Activated T-cell treated with anti-CD3 and anti-CD28 coated beads, Interleukin-2, amount 50 U/mL, for 4 hours (primary cell): ENCODE results near the gene SMIM44. TPM values are rescaled to one million over a fixed set of nuclear protein-coding genes. Genes with fewer than 3 reads are reported as not detected.

Experiments used
- ATAC-seq, 2 donors: fragments of 200-7000 bp; cut with Tn5 transposase; one replicate each; pipeline ENCODE4 v1.10.0; 2021
- DNase-seq: peaks from one replicate; pipeline ENCODE4 v3.0.0-alpha.2; 2020
- H3K27me3 Mint-ChIP-seq: one replicate; pipeline ENCODE4 v1.8.0; 2021; ENCODE audit warnings: low read depth, mixed read lengths
- H3K36me3 Mint-ChIP-seq: one replicate; pipeline ENCODE4 v1.8.0; 2022; ENCODE audit warnings: mixed read lengths; ENCODE audit not compliant: insufficient read depth
- H3K4me1 Mint-ChIP-seq: one replicate; pipeline ENCODE4 v1.8.0; 2021; ENCODE audit warnings: low read depth, mixed read lengths
- H3K4me3 Mint-ChIP-seq: one replicate; pipeline ENCODE4 v1.8.0; 2021; ENCODE audit warnings: mild to moderate bottlenecking, moderate library complexity, mixed read lengths
- H3K9me3 Mint-ChIP-seq: one replicate; pipeline ENCODE4 v1.8.0; 2021; ENCODE audit warnings: mixed read lengths
- total RNA-seq, 3 donors: library from RNA; stranded (reverse); gene quantifications; one replicate each; pipeline ENCODE4 v1.2.1, GENCODE V29; 2021

SMIM44 gene
- total RNA-seq, 3 donors from 2014 or later: not detected

- ATAC-seq: no peak
- H3K36me3 Mint-ChIP-seq: peaks cover 2% of the 10 kb centered on the region
- peaks cover 2% of the 10 kb centered on the region for H3K4me1 Mint-ChIP-seq
- H3K9me3 Mint-ChIP-seq: no peaks in the 10 kb centered on the region
- no peak for DNase-seq
- no peak overlapping the region for H3K4me3 Mint-ChIP-seq
- no peaks in the 10 kb centered on the region for H3K27me3 Mint-ChIP-seq
Measured at GRCh38 chr19:3441986-3442329, 41.3 kb downstream of the SMIM44 start.

- DNase-seq (no peak), ATAC-seq (no peak)
- peaks cover 2% of the 10 kb centered on the region for H3K36me3 Mint-ChIP-seq
- H3K4me1 Mint-ChIP-seq: peaks cover 2% of the 10 kb centered on the region
- H3K9me3 Mint-ChIP-seq: no peaks in the 10 kb centered on the region
- H3K27me3 Mint-ChIP-seq: no peaks in the 10 kb centered on the region
- H3K4me3 Mint-ChIP-seq: no peak overlapping the region
Measured at GRCh38 chr19:3441089-3441985, 41.9 kb downstream of the SMIM44 start.

- H3K4me3 Mint-ChIP-seq: no peak overlapping the region
- H3K4me1 Mint-ChIP-seq: peaks cover 8% of the 10 kb centered on the region
- ATAC-seq (peak in 1 of 2 donors; percentile 28), DNase-seq (peak; percentile 53)
- no peaks in the 10 kb centered on the region for H3K27me3 Mint-ChIP-seq
- no peaks in the 10 kb centered on the region for H3K9me3 Mint-ChIP-seq
- H3K36me3 Mint-ChIP-seq: peaks cover 2% of the 10 kb centered on the region
Measured at GRCh38 chr19:3440082-3440481, 43.2 kb downstream of the SMIM44 start.

GRCh38 chr19:3434630-3435553 lies 48.3 kb downstream of the SMIM44 start:
- Mint-ChIP-seq H3K4me1 (peaks cover 16% of the 10 kb centered on the region), H3K4me3 (peak overlapping the region; percentile 90), H3K36me3 (peaks cover 2% of the 10 kb centered on the region), H3K9me3 (no peaks in the 10 kb centered on the region), H3K27me3 (no peaks in the 10 kb centered on the region)
- ATAC-seq (peak; percentile 98), DNase-seq (peak; percentile 94)

GRCh38 chr19:3433805-3434540 lies 49.3 kb downstream of the SMIM44 start:
- Mint-ChIP-seq H3K27me3 (no peaks in the 10 kb centered on the region), H3K4me3 (peak overlapping the region; percentile 90), H3K9me3 (no peaks in the 10 kb centered on the region), H3K36me3 (peaks cover 2% of the 10 kb centered on the region), H3K4me1 (peaks cover 16% of the 10 kb centered on the region)
- DNase-seq (no peak), ATAC-seq (no peak)

GRCh38 chr19:3433313-3433712 lies 49.9 kb downstream of the SMIM44 start:
- Mint-ChIP-seq H3K4me1 (peaks cover 16% of the 10 kb centered on the region), H3K4me3 (no peak overlapping the region), H3K36me3 (peaks cover 2% of the 10 kb centered on the region), H3K9me3 (no peaks in the 10 kb centered on the region), H3K27me3 (no peaks in the 10 kb centered on the region)
- no peak for DNase-seq
- no peak for ATAC-seq

Other genes with a start within 250 kb of the SMIM44 start
- gene NFIC, start 116.9 kb downstream of the SMIM44 start, total RNA-seq: 10 to 100 TPM; 26.0 to 33.6 (median 30.3) TPM
- not detected for gene SMIM24, start 2.9 kb downstream of the SMIM44 start, total RNA-seq
- 10 to 100 TPM; 39.2 to 49.9 (median 42.9) TPM for gene DOHH, start 17.2 kb upstream of the SMIM44 start, total RNA-seq
- 10 to 100 TPM; 30.4 to 38.1 (median 33.2) TPM for gene FZR1, start 22.9 kb upstream of the SMIM44 start, total RNA-seq
- gene TEKTIP1, start 55.7 kb upstream of the SMIM44 start, total RNA-seq: 1 to 10 TPM in 2 of 3 donors, not detected in 1; 1.0 to 1.1 TPM
- 100 to 1,000 TPM in 2 of 3 donors, 10 to 100 TPM in 1; 94.6 to 148 (median 128) TPM for gene MFSD12, start 74.1 kb upstream of the SMIM44 start, total RNA-seq
- gene HMG20B, start 89.5 kb upstream of the SMIM44 start, total RNA-seq: 10 to 100 TPM; 56.3 to 60.9 (median 59.3) TPM
- under 1 TPM; 0.23 to 0.40 (median 0.27) TPM for gene GIPC3, start 102.0 kb upstream of the SMIM44 start, total RNA-seq
- gene TBXA2R, start 123.4 kb upstream of the SMIM44 start, total RNA-seq: under 1 TPM; 0.49 to 0.76 (median 0.66) TPM
- 10 to 100 TPM; 51.5 to 53.8 (median 52.6) TPM for gene CACTIN, start 143.3 kb upstream of the SMIM44 start, total RNA-seq
- gene PIP5K1C, start 217.0 kb upstream of the SMIM44 start, total RNA-seq: 10 to 100 TPM; 12.1 to 20.9 (median 16.7) TPM
- gene TJP3, start 224.9 kb upstream of the SMIM44 start, total RNA-seq: 1 to 10 TPM in 1 of 3 donors, under 1 TPM in 2; 0.61 to 1.1 (median 0.66) TPM